ENCODE data around the gene TRIM17. TPM values are rescaled to one million over a fixed set of nuclear protein-coding genes. Genes with fewer than 3 reads are reported as not detected.
A peak's percentile ranks its signal among the peaks of the same experiment; 100 is the strongest.

Gene TRIM17
- total RNA-seq, 1 donor from 2014 or later: 1.5 TPM

- no peak for FAIRE-seq
- peak overlapping the region; percentile 82 for H2AFZ ChIP-seq (ENCODE audit: low read depth, low read length)
- Mint-ChIP-seq H3K4me1 (ENCODE audit: low read depth, unreplicated experiment) (peaks cover 2% of the 10 kb centered on the region), H3K27me3 (ENCODE audit: low read depth, unreplicated experiment) (peaks cover 89% of the 10 kb centered on the region), H3K4me3 (ENCODE audit: unreplicated experiment) (peak overlapping the region; percentile 75), H3K36me3 (ENCODE audit: low read depth, unreplicated experiment) (peaks cover 2% of the 10 kb centered on the region), H3K9me3 (ENCODE audit: unreplicated experiment) (no peaks in the 10 kb centered on the region), H3K27ac (ENCODE audit: unreplicated experiment) (no peak overlapping the region)
- no peaks in the 10 kb centered on the region for H4K20me1 ChIP-seq (ENCODE audit: insufficient read depth, low read length)
- peaks cover 36% of the 10 kb centered on the region for H3K27me3 ChIP-seq (ENCODE audit: insufficient read depth, low read length)
- no peaks in the 10 kb centered on the region for H3K36me3 ChIP-seq (ENCODE audit: insufficient read depth, low read length)
- DNase-seq (ENCODE audit: low read depth): peak; percentile 31
- H3K4me1 ChIP-seq (ENCODE audit: insufficient read depth, low read length): no peaks in the 10 kb centered on the region
- H3K4me3 ChIP-seq (ENCODE audit: insufficient read depth, low read depth, low read length): peak overlapping the region; percentile 54
- no peaks in the 10 kb centered on the region for H3K9me3 ChIP-seq (ENCODE audit: insufficient read depth, low read depth, low read length)
- H3K79me2 ChIP-seq (ENCODE audit: insufficient read depth, low read length): no peaks in the 10 kb centered on the region
- peak; percentile 68 for TF ChIP-seq EZH2 (IDR thresholded peaks at IDR 0.05; ENCODE audit: insufficient read depth, low read length)
- no peak for TF ChIP-seq CTCF (IDR thresholded peaks at IDR 0.05; ENCODE audit: insufficient read depth, low read depth, low read length)
- peak overlapping the region; percentile 46 for H3K9ac ChIP-seq (ENCODE audit: low read length)
- H3K27ac ChIP-seq (ENCODE audit: low read depth, low read length): no peak overlapping the region
- H3K4me2 ChIP-seq (ENCODE audit: low read length): peak overlapping the region; percentile 95
Measured at GRCh38 chr1:228445843-228446650, 29.4 kb upstream of the TRIM17 start.

GRCh38 chr1:228445490-228445842 lies 28.8 kb upstream of the TRIM17 start:
- H3K4me1 Mint-ChIP-seq (ENCODE audit: low read depth, unreplicated experiment): peaks cover 2% of the 10 kb centered on the region
- peaks cover 39% of the 10 kb centered on the region for H3K27me3 ChIP-seq (ENCODE audit: insufficient read depth, low read length)
- H3K79me2 ChIP-seq (ENCODE audit: insufficient read depth, low read length): no peaks in the 10 kb centered on the region
- H3K4me2 ChIP-seq (ENCODE audit: low read length): peak overlapping the region; percentile 95
- peak overlapping the region; percentile 54 for H3K4me3 ChIP-seq (ENCODE audit: insufficient read depth, low read depth, low read length)
- H3K36me3 Mint-ChIP-seq (ENCODE audit: low read depth, unreplicated experiment): peaks cover 2% of the 10 kb centered on the region
- H3K9me3 Mint-ChIP-seq (ENCODE audit: unreplicated experiment): no peaks in the 10 kb centered on the region
- peak overlapping the region; percentile 46 for H3K9ac ChIP-seq (ENCODE audit: low read length)
- DNase-seq (ENCODE audit: low read depth) (no peak), FAIRE-seq (no peak)
- no peak overlapping the region for H3K27ac ChIP-seq (ENCODE audit: low read depth, low read length)
- TF ChIP-seq EZH2 (IDR thresholded peaks at IDR 0.05; ENCODE audit: insufficient read depth, low read length): no peak
- no peaks in the 10 kb centered on the region for H3K36me3 ChIP-seq (ENCODE audit: insufficient read depth, low read length)
- H2AFZ ChIP-seq (ENCODE audit: low read depth, low read length): peak overlapping the region; percentile 82
- H3K4me3 Mint-ChIP-seq (ENCODE audit: unreplicated experiment): peak overlapping the region; percentile 75
- H4K20me1 ChIP-seq (ENCODE audit: insufficient read depth, low read length): no peaks in the 10 kb centered on the region
- peaks cover 92% of the 10 kb centered on the region for H3K27me3 Mint-ChIP-seq (ENCODE audit: low read depth, unreplicated experiment)
- no peaks in the 10 kb centered on the region for H3K4me1 ChIP-seq (ENCODE audit: insufficient read depth, low read length)
- no peak overlapping the region for H3K27ac Mint-ChIP-seq (ENCODE audit: unreplicated experiment)
- H3K9me3 ChIP-seq (ENCODE audit: insufficient read depth, low read depth, low read length): no peaks in the 10 kb centered on the region

GRCh38 chr1:228443395-228443794 lies 26.7 kb upstream of the TRIM17 start:
- Histone ChIP-seq H3K27ac (ENCODE audit: low read depth, low read length) (no peak overlapping the region), H3K27me3 (ENCODE audit: insufficient read depth, low read length) (peaks cover 43% of the 10 kb centered on the region), H3K4me1 (ENCODE audit: insufficient read depth, low read length) (no peaks in the 10 kb centered on the region), H2AFZ (ENCODE audit: low read depth, low read length) (no peak overlapping the region), H4K20me1 (ENCODE audit: insufficient read depth, low read length) (no peaks in the 10 kb centered on the region), H3K9ac (ENCODE audit: low read length) (no peak overlapping the region), H3K9me3 (ENCODE audit: insufficient read depth, low read depth, low read length) (no peaks in the 10 kb centered on the region), H3K4me2 (ENCODE audit: low read length) (no peak overlapping the region), H3K36me3 (ENCODE audit: insufficient read depth, low read length) (no peaks in the 10 kb centered on the region), H3K4me3 (ENCODE audit: insufficient read depth, low read depth, low read length) (no peak overlapping the region), H3K79me2 (ENCODE audit: insufficient read depth, low read length) (no peaks in the 10 kb centered on the region)
- FAIRE-seq (no peak), DNase-seq (ENCODE audit: low read depth) (no peak)
- Mint-ChIP-seq H3K4me1 (ENCODE audit: low read depth, unreplicated experiment) (peaks cover 2% of the 10 kb centered on the region), H3K27me3 (ENCODE audit: low read depth, unreplicated experiment) (peaks cover 94% of the 10 kb centered on the region), H3K4me3 (ENCODE audit: unreplicated experiment) (no peak overlapping the region), H3K9me3 (ENCODE audit: unreplicated experiment) (no peaks in the 10 kb centered on the region), H3K36me3 (ENCODE audit: low read depth, unreplicated experiment) (peaks cover 2% of the 10 kb centered on the region), H3K27ac (ENCODE audit: unreplicated experiment) (no peak overlapping the region)
- TF ChIP-seq EZH2 (IDR thresholded peaks at IDR 0.05; ENCODE audit: insufficient read depth, low read length) (no peak), CTCF (IDR thresholded peaks at IDR 0.05; ENCODE audit: insufficient read depth, low read depth, low read length) (no peak)

All from astrocyte (in vitro differentiated cells and primary cell).